GM19395 (cell line): ENCODE data around the gene CCDC136.

ENCODE experiments used
- ATAC-seq: cut with Tn5 transposase; IDR thresholded peaks from one replicate; pipeline ENCODE4 v1.9.1; 2021; ENCODE audit warnings: mild to moderate bottlenecking, moderate library complexity; ENCODE audit not compliant: unreplicated experiment

CCDC136 gene

GRCh38 chr7:128830231-128831177 lies 38.7 kb downstream of the CCDC136 start, which contains the start of gene FLNC:
TSS of gene FLNC (plus strand) at chr7:128830406. CDS start at chr7:128830638, 232 bp downstream.
- no peak for ATAC-seq

DNA sequence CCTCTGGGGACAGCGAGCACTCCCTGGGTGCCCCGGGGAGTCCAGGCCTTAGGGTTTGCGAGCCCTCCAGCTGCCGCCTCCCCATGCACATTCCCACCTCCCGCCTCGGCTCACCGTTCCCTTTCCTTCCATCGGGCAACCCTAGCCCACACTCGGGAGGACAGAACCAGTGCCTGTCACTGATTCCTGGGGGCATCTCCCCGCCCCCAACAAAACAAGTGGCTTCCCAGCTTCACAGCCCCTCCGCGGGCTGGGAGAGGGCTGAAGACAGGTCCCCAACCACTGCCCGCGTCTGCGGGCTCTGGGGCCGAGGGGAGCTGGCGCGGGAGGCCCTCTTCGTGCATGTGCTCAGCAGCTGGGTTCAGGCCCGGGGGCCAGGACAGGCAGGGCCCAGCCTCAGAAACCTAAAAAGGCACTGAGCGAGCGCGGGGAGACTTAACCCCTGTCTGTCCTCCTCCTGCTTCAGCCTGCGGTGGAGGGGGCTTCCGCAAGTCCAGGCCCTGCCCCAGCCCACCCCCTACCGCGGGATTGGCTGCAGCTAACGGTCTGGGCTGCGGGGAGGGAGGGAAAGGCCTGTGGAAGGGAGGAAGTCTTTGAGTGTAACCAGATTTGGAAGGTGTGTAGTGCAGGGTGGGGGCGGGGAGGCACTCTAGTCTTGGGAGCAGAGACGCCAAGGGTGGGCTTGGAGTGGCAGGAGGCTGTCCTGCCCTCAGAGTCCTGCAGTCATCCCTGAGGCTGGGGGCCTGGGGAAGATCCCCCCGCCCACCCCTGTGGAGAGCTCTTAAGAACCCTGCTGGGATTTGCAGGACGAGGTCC lies 39.6 kb downstream of the CCDC136 start:
- ATAC-seq: no peak

DNA sequence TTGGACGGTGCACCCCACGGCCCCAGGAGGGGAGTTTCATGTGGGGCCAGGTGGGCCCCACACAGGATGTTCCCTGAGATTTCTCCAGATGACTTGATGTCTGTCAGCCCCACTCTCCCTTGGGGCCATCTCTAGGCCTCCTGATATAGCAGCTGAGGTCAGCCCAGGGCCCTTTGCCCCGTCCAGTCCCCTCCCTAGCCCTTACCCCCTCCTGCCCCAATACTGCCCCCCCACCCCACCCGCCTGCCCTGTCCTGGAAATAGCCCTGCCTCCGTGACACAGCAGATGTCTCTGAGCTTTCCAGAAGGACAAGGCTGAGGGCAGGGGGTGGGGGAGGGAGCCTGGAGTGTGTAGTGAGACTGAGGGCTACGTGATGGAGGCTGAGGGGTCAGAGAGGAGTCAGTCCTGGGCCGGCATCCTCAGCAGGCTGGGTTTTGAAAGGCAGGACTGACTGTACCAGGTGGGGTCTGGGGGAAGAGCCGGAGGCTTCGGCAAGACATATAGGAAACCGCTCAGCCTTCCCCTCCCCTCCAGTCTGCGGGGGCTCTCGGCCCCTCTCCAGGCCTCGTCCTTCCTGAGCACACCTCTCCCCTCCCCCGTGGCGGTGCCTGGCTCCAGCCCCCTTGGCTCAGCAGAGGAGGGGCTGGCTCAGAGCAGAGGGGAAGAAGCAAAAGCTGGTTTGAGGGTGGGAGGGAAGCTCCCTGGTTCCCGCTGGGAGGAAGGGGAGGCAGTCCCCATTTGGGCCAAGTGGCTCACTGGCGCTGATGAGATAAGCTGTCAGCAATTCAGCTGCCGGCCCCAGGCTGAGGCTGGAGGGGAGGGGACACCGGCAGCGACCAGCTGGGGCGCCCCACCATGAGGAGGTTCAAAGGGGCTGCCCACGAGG lies 40.5 kb downstream of the CCDC136 start:
- ATAC-seq: no peak

- no peak for ATAC-seq
Observed at GRCh38 chr7:128832880-128833147, 41.0 kb downstream of the CCDC136 start.

DNA sequence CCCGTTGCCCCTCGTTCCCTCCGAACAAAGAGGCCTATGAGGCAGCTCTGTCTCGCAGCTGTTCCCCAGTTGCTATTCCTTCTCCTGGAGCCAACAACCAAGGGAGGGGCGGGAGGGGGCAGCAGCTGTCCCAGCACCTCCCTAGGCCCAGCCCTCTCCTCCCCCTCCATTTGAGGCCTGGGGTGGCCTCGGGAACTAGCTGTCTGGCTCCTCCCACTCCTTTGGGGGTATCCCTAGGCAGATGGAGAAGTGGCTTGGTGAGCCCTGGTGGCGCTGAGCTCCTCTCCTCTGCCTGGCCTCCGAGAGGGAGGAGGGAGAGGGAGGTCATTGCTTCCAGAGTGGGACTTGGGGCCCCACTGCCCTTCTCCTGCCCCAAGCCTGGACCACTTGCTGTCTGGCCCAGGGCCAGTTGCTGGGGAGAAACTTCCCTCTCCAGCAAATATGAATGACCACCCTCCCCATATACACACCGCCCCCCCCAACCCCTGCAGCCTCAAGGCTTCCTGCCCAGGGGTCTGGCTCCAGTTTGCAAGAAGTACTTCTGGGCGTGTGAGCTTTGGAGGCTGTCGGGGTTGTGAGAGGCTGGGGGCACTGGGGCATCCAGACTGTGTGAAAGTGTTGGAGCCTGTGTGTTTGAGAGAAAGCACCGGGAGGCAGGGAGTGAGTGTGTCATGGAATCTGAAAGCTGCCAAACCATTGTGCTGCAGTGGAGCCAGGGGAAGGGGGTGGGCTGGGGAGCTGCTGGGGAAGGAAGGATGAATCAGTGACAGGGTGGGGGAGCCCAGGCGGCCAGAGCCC lies 41.6 kb downstream of the CCDC136 start:
- no peak for ATAC-seq

GRCh38 chr7:128833946-128834325 lies 42.2 kb downstream of the CCDC136 start:
- ATAC-seq: no peak

DNA sequence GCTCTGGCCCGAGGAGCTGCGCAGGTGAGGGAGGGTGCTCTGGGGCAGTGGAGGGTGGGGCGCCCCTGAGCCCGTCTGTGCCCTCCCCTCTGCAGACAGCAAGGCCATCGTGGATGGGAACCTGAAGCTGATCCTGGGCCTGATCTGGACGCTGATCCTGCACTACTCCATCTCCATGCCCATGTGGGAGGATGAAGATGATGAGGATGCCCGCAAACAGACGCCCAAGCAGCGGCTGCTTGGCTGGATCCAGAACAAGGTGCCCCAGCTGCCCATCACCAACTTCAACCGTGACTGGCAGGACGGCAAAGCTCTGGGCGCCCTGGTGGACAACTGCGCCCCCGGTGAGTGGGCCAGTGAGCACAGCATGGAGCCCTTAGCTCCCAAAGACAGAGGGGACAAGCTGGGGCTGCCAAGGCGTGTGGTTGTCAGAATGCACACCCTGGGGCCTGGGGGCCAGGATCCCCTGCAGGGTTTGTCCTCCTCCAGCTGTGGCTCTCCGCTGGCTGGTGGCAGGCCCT lies 43.5 kb downstream of the CCDC136 start:
- no peak for ATAC-seq

DNA sequence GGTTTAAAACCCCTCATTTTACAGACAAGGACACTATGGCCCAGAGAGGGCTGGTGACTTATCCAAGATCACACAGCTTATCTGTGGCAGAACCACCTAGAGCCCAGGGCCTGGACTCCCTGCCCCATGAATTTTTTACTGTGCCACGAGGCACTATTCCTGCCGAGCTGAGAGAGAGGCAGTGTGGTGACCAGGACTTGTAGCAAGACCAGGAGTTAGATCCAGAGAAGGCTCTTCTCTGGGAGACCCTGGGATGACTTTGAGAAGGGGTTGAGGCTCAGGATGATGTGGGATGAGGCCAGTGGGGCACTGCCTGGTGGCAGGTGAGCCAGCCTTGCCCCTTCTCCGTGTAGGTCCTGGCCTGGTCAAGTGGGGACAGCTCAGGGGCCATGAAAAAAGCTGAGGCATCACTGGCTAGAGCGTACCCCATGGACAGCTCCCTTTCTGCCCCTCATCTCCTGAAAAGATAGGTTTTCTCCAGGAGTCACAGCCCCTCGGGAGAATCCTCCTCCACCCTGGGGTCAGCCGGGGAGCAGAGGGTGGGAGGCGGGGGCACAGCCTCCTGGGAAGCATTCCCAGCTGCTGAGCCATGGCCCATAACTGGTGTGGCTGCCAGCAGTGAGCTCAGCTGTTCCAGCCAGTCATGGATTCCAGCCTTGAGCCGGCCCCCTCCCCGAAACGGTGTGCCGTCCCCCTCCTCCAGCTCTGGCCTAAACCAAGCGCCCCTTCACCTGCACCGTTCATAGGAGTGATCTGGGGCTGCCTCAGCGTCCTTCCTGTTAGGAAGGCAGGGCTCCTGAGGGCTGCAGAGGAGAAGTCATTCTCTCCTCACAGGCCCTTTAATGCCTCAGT lies 44.2 kb downstream of the CCDC136 start:
- ATAC-seq: no peak

GRCh38 chr7:128836729-128837348 lies 45.1 kb downstream of the CCDC136 start:
- ATAC-seq: no peak

DNA sequence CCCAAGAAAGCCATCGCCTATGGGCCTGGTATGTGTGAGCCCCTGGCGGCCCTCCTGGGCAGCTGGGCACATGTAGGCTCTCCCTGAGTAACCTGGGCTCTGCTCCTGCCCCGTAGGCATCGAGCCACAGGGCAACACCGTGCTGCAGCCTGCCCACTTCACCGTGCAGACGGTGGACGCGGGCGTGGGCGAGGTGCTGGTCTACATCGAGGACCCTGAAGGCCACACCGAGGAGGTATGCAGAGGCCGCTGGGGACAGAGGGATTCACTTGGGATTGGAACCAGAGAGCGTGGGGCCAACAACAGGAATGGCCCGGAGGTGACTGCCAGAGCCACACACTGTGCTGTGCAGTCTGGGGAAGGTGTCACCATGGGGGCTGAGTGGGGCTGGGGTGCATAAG lies 45.8 kb downstream of the CCDC136 start:
- no peak for ATAC-seq

GRCh38 chr7:128838109-128838779 lies 46.5 kb downstream of the CCDC136 start:
- no peak for ATAC-seq

- no peak for ATAC-seq
Observed at GRCh38 chr7:128838981-128839731, 47.4 kb downstream of the CCDC136 start.

DNA sequence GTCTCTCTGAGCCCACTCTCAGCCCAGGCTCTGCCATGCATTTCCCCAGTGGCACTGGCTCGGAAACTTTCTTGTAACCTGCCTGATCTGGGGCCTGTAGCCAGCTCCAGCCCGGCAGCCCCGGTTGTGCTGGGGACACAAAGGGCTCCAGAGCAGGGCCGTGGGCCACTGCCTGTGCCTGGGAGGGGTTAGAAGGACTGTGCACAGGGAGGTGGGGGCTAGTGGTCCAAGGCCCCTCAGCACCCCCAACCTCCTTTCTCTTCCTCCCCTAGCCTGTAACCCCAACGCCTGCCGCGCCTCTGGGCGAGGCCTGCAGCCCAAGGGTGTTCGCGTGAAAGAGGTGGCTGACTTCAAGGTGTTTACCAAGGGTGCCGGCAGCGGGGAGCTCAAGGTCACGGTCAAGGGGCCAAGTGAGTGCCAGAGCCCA lies 48.0 kb downstream of the CCDC136 start:
- ATAC-seq: no peak

DNA sequence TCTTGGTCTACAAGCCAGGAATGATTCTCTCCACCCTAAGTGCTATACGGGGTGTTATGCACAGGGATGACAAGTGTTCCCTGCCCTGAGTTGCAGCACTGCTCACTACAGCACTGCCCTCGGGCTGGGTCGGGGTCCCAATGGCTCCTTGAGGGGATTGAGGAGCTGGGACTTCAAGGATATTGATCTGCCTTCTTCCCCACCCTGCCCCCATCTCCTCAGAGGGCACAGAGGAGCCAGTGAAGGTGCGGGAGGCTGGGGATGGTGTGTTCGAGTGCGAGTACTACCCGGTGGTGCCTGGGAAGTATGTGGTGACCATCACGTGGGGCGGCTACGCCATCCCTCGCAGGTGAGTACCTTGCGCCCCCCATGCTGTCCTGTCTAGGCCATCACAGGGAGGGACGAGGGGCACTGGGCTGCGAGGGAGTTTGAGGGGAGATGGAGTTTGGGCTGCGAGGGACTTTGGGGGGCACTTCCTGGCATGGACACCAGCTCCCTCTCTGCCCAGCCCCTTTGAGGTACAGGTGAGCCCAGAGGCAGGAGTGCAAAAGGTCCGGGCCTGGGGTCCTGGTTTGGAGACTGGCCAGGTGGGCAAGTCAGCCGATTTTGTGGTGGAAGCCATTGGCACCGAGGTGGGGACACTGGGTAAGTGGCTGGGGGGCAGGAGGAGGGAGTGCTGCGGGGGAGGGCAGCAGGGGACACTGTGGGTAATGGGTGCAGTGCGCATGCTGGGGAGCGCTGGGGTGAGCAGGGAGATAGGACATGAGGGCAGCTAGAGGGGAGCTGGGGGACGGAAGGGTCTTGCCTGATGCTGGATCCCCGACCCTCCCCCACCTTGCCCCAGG lies 48.8 kb downstream of the CCDC136 start:
- no peak for ATAC-seq

GRCh38 chr7:128841171-128841690 lies 49.5 kb downstream of the CCDC136 start:
- no peak for ATAC-seq
